DND-41 (cell line): ENCODE results near the gene GOLGA1.
"Not testable (repeated sequence)": the region's sequence is repeated elsewhere in the genome, so short reads cannot be mapped to it uniquely, and the experiment has no call there.

Experiments used
- CTCF ChIP-seq: IDR thresholded peaks from 2 replicates; pipeline ENCODE4 v1.5.1; 2012; ENCODE audit warnings: borderline replicate concordance, low read length, moderate library complexity, mild to moderate bottlenecking; ENCODE audit not compliant: poor library complexity, severe bottlenecking; ENCODE audit errors: extremely low read depth
- EZH2 ChIP-seq: IDR thresholded peaks from 3 replicates; pipeline ENCODE4 v1.6.1; 2012; ENCODE audit warnings: borderline replicate concordance, low read depth, mild to moderate bottlenecking, moderate library complexity, low read length, inconsistent platforms; ENCODE audit not compliant: severe bottlenecking

- not testable (repeated sequence) for TF ChIP-seq EZH2, CTCF
These were observed 20.5 kb downstream of the GOLGA1 start for GRCh38 chr9:124920394-124920793.
